OCI-LY7 (cell line): ENCODE results near the gene LRRC4.

Experiments
- EZH2phosphoT487 ChIP-seq: fragments of 200-600 bp; sonication (generic); IDR thresholded peaks from 2 replicates; pipeline ENCODE4 v1.6.1; 2018; ENCODE audit warnings: low read depth, borderline replicate concordance, mild to moderate bottlenecking, mixed run types, antibody characterized with exemption, low read length, moderate library complexity, mixed read lengths
- TF ChIP-seq, protein P1 (sequence below): fragments of 200-600 bp; sonication (generic); conservative IDR thresholded peaks from 2 replicates; pipeline ENCODE4 v1.5.1; 2014; ENCODE audit warnings: mild to moderate bottlenecking, antibody characterized with exemption, low read length, moderate library complexity, mixed read lengths

DNA sequence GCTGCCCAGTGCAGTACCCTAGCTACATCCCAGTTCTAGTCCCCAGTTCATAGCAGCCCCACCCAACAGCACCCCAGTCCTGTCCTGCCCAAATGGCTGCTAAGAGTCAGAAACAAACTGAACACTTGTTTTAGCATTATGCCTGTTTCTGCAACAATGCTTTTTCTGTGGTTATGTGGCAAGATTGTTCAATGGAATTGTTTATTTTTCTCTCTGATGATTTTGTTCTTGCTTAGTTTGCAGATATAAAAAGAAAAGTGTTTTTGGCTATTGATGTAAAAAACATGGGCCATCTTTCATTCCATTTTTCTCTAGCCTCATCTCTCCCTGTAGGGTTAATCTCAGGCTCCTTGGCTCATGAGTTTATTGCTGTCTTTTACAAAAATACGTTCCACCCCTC lies 42.5 kb downstream of the LRRC4 start:
- TF ChIP-seq, protein P1, sequence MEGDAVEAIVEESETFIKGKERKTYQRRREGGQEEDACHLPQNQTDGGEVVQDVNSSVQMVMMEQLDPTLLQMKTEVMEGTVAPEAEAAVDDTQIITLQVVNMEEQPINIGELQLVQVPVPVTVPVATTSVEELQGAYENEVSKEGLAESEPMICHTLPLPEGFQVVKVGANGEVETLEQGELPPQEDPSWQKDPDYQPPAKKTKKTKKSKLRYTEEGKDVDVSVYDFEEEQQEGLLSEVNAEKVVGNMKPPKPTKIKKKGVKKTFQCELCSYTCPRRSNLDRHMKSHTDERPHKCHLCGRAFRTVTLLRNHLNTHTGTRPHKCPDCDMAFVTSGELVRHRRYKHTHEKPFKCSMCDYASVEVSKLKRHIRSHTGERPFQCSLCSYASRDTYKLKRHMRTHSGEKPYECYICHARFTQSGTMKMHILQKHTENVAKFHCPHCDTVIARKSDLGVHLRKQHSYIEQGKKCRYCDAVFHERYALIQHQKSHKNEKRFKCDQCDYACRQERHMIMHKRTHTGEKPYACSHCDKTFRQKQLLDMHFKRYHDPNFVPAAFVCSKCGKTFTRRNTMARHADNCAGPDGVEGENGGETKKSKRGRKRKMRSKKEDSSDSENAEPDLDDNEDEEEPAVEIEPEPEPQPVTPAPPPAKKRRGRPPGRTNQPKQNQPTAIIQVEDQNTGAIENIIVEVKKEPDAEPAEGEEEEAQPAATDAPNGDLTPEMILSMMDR = no peak
- no peak for TF ChIP-seq EZH2phosphoT487
